ENCODE data around the gene KIF23.

- no peak for TF ChIP-seq GATA3 (IDR thresholded peaks at IDR 0.05; ENCODE audit: low read depth, low read length)
- no peak for TF ChIP-seq GATA2 (IDR thresholded peaks at IDR 0.05; ENCODE audit: low read depth, low read length)
Observed at GRCh38 chr15:69388260-69388705, 25.9 kb upstream of the KIF23 start.

Measured in SH-SY5Y (cell line).